Body of pancreas (tissue), 4 donors: ENCODE measurements around the gene PDE7B.

Experiments
- CTCF ChIP-seq, 7 experiments: fragments of 450-650 bp in 4 of 7; fragments of 200-600 bp in 3 of 7; sonication (generic) in 3 of 7; IDR thresholded peaks; one replicate each; pipeline ENCODE4 v1.5.1; 2016 to 2019; ENCODE audit warnings: antibody characterized with exemption in 7 of 7
- POLR2A ChIP-seq, 3 donors: fragments of 450-650 bp; IDR thresholded peaks; one replicate each; pipeline ENCODE4 v1.6.1; 2016; ENCODE audit warnings: antibody characterized with exemption in 3 of 3, mild to moderate bottlenecking in 2 of 3

GRCh38 chr6:136148523-136148922, 297.0 kb downstream of the PDE7B start:
- TF ChIP-seq POLR2A (IDR thresholded peaks at IDR 0.05), result no peak
- no peak for TF ChIP-seq CTCF (IDR thresholded peaks at IDR 0.05)
